GM12878 (cell line): Measurements from ENCODE around the gene DNAJC12. TPM values are rescaled to one million over a fixed set of nuclear protein-coding genes. Genes with fewer than 3 reads are reported as not detected.

Source experiments
- ATAC-seq: fragments of 200-7000 bp; cut with Tn5 transposase; 3 replicates; pipeline ENCODE4 v1.9.1; 2020; ENCODE audit warnings: mild to moderate bottlenecking, moderate library complexity
- BruUV-seq: library from RNA; stranded (reverse); fragments of 400-500 nt; replicated peaks from 2 replicates; lab custom pipeline; 2021; lab: Mats Ljungman, UMichigan
- CTCF ChIA-PET: fragments of 300-600 bp; sonication (Branson Sonifier 250); formaldehyde crosslinking; extraction: SDS; loops from one replicate; lab custom pipeline; 2021; ENCODE audit warnings: inconsistent platforms; lab: Yijun Ruan, JAX
- POLR2A ChIA-PET: fragments of 350-600 bp; formaldehyde crosslinking; extraction: SDS; loops from one replicate; lab custom pipeline; 2021; ENCODE audit warnings: inconsistent platforms; lab: Charles Lee
- RAD21 ChIA-PET: fragments of 300-600 bp; sonication (Branson Sonifier 250); formaldehyde crosslinking; loops from one replicate; lab custom pipeline; 2023; ENCODE audit warnings: antibody characterized with exemption; ENCODE audit not compliant: unreplicated experiment; lab: Charles Lee
- SMC1A ChIA-PET: fragments of 300-600 bp; sonication (Branson Sonifier 250); formaldehyde crosslinking; loops from one replicate; lab custom pipeline; 2023; ENCODE audit not compliant: unreplicated experiment, uncharacterized antibody; lab: Charles Lee
- DNase-seq: peaks from one replicate; pipeline ENCODE4 v3.0.0-alpha.2; 2011; ENCODE audit warnings: low read depth, low spot score
- FAIRE-seq: peaks from 3 replicates; lab custom pipeline; 2011; peaks lifted over from hg19 to GRCh38; lab: Jason Lieb, UNC
- H2AFZ ChIP-seq: 2 replicates; pipeline ENCODE4 v1.6.0; 2011; ENCODE audit warnings: low read depth, low read length, control low read depth; ENCODE audit not compliant: control insufficient read depth
- H3K27ac ChIP-seq: 2 replicates; pipeline ENCODE4 v1.5.1; 2011; ENCODE audit warnings: control low read depth; ENCODE audit not compliant: control insufficient read depth, insufficient read depth
- H3K27me3 ChIP-seq, 2 experiments: replicated peaks in 1 of 2; 2 replicates each; pipeline versions ENCODE4 v1.6.0 to v1.6.1; 2011; ENCODE audit warnings: low read length in 1 of 2; ENCODE audit not compliant: control insufficient read depth in 2 of 2, insufficient read depth in 2 of 2
- H3K36me3 ChIP-seq, 2 experiments: 2 replicates each; pipeline ENCODE4 v1.5.1; 2011; ENCODE audit warnings: low read length in 1 of 2; ENCODE audit not compliant: control insufficient read depth in 2 of 2, insufficient read depth in 2 of 2
- H3K4me1 ChIP-seq: 2 replicates; pipeline ENCODE4 v1.6.1; 2011; ENCODE audit warnings: mild to moderate bottlenecking, low read length, moderate library complexity, mixed read lengths; ENCODE audit not compliant: control insufficient read depth, insufficient read depth
- H3K4me2 ChIP-seq: 2 replicates; pipeline ENCODE4 v1.6.0; 2011; ENCODE audit warnings: control low read depth; ENCODE audit not compliant: control insufficient read depth, insufficient read depth
- H3K4me3 ChIP-seq: fragments of 200-600 bp; sonication (generic); 2 replicates; pipeline ENCODE4 v1.5.1; 2016
- H3K79me2 ChIP-seq: 2 replicates; pipeline ENCODE4 v1.6.0; 2011; ENCODE audit warnings: low read length; ENCODE audit not compliant: control insufficient read depth, insufficient read depth
- H3K9ac ChIP-seq: 2 replicates; pipeline ENCODE4 v1.8.0; 2011; ENCODE audit warnings: low read length, control low read depth, mixed read lengths; ENCODE audit not compliant: control insufficient read depth, insufficient read depth
- H3K9me3 ChIP-seq: replicated peaks from 3 replicates; pipeline ENCODE4 v1.5.1; 2011; ENCODE audit warnings: mild to moderate bottlenecking, low read length; ENCODE audit not compliant: control insufficient read depth, insufficient read depth
- H4K20me1 ChIP-seq: 2 replicates; pipeline ENCODE4 v1.6.0; 2011; ENCODE audit not compliant: control insufficient read depth, insufficient read depth
- CBFB ChIP-seq: IDR thresholded peaks from 2 replicates; pipeline ENCODE4 v1.6.1; 2016; ENCODE audit warnings: antibody characterized with exemption, low read depth
- SKIL ChIP-seq: fragments of 450-650 bp; IDR thresholded peaks from 2 replicates; pipeline ENCODE4 v1.6.1; 2017; ENCODE audit warnings: mild to moderate bottlenecking, low read depth, inconsistent platforms; ENCODE audit not compliant: poor library complexity, severe bottlenecking
- WGBS: methylation state at CpG from one replicate; pipeline ENCODE4 v1.1.6; 2016; ENCODE audit warnings: low lambda C conversion rate; ENCODE audit not compliant: insufficient replicate concordance, insufficient coverage; ENCODE audit errors: missing lambda C conversion rate; 5-methylcytosine and 5-hydroxymethylcytosine counted together
- in situ Hi-C: fragments of 300-500 bp; cut with MboI; formaldehyde crosslinking; loops from 9 replicates; pipeline ENCODE4 v1.14.3; 2018; ENCODE audit warnings: mixed read lengths
- intact Hi-C: fragments of 100-400 bp; cut with micrococcal nuclease; formaldehyde crosslinking; loops from one replicate; pipeline ENCODE4 v1.14.2; 2022; ENCODE audit not compliant: unreplicated experiment
- polyA plus RNA-seq, 11 experiments: library from polyadenylated mRNA; depleted of rRNA in 4 of 11; unstranded in 6 of 11; stranded (reverse) in 5 of 11; fragments of >200 nt; fragmentation: Nextera tagmentation in 4 of 11; fragmentation: Illumina TruSeq in 1 of 11; extraction: Ambion mirVana in 4 of 11; extraction: Trizol in 1 of 11; gene quantifications; 1 replicate in 1 of 11; 2 replicates in 10 of 11; pipeline versions ENCODE4 v1.2.1 to v1.2.3, GENCODE V29; 2011 to 2016; ENCODE audit warnings: inconsistent platforms in 2 of 11, missing spikeins in 2 of 11, low read depth in 1 of 11
- total RNA-seq, 4 experiments: library from RNA; depleted of rRNA in 3 of 4; stranded (reverse); fragments of >200 nt in 3 of 4; fragmentation: Illumina TruSeq in 1 of 4; extraction: Trizol in 1 of 4; gene quantifications; 2 replicates each; pipeline versions ENCODE4 v1.2.1 to v1.2.3, GENCODE V29; 2013 to 2021
- TF ChIP-seq, protein P1 (sequence below): fragments of 450-650 bp; IDR thresholded peaks from 2 replicates; pipeline ENCODE4 v1.6.1; 2016; ENCODE audit warnings: mild to moderate bottlenecking

DNAJC12 gene
- total and polyA plus RNA-seq, 10 of the 15 experiments (the other 5 are each of a cell fraction or from before 2014, with no cell fraction given): 1.1 to 4.5 (median 3.0) TPM

DNA sequence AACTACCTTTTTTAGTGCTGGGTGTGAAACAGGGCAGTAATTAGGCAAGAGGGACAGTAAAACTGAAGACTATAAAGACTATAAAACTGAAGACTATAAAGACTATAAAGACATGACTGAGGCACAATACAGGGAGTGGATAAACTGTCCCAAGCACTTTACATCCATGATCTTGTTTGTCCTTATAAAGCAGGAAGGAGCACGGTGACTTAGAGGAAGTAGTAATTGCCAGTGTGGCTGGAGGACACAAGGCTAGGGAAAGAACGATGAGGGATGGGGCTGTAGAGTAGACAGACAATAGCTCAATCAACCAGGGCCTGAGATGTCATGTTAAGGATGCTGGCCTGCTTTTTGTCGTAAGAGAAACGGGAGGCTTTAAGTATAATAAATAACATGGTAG is 26.0 kb downstream of the DNAJC12 start:
- Histone ChIP-seq H3K9me3 (no peaks in the 10 kb centered on the region; the same call in 2 of the 3 replicates), H3K36me3 (no peaks in the 10 kb centered on the region), H2AFZ (no peak overlapping the region), H3K4me3 (no peak overlapping the region), H3K4me1 (no peaks in the 10 kb centered on the region), H3K9ac (no peak overlapping the region), H3K79me2 (no peaks in the 10 kb centered on the region), H3K27me3 (no peaks in the 10 kb centered on the region; a peak in 1 of 4 replicates), H3K4me2 (no peak overlapping the region), H3K27ac (no peak overlapping the region), H4K20me1 (no peaks in the 10 kb centered on the region)
- ChIA-PET CTCF (interaction anchor here (0.8 to 1.0 kb wide), 3 partner anchors 24 to 491 kb away, joined by 3 to 4 read pairs (median 3); no protein-coding TSS in a partner anchor), SMC1A (no interaction called here), POLR2A (no interaction called here), RAD21 (no interaction called here)
- no TSS peak for BruUV-seq
- TF ChIP-seq, protein P1, sequence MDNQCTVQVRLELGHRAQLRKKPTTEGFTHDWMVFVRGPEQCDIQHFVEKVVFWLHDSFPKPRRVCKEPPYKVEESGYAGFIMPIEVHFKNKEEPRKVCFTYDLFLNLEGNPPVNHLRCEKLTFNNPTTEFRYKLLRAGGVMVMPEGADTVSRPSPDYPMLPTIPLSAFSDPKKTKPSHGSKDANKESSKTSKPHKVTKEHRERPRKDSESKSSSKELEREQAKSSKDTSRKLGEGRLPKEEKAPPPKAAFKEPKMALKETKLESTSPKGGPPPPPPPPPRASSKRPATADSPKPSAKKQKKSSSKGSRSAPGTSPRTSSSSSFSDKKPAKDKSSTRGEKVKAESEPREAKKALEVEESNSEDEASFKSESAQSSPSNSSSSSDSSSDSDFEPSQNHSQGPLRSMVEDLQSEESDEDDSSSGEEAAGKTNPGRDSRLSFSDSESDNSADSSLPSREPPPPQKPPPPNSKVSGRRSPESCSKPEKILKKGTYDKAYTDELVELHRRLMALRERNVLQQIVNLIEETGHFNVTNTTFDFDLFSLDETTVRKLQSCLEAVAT: no peak
- TF ChIP-seq CBFB: no peak
- TF ChIP-seq SKIL: no peak
- DNase-seq (no peak), ATAC-seq (no peak), FAIRE-seq (no peak)
- intact Hi-C loops (no loop called here), in situ Hi-C loops (no loop called here)
- 77% methylated on average over 4 of the region's 4 CpGs for whole genome bisulfite sequencing
